Right lobe of liver (tissue), 4 donors: ENCODE results near the gene CDH16.

Experiments used
- POLR2A ChIP-seq: fragments of 450-650 bp; IDR thresholded peaks from one replicate; pipeline ENCODE4 v1.6.1; 2017; ENCODE audit warnings: antibody characterized with exemption, mild to moderate bottlenecking
- TF ChIP-seq, protein P1 (sequence below), 4 donors: fragments of 200-600 bp in 3 of 4; fragments of 450-650 bp in 1 of 4; IDR thresholded peaks; one replicate each; pipeline versions ENCODE4 v1.5.1 to v1.8.0; 2016 to 2022; ENCODE audit warnings: antibody characterized with exemption in 4 of 4, mild to moderate bottlenecking in 2 of 4
- donor health status: DM: no; HTN: no; CAD: no.
- donor health status: DM: no; HTN: no; CAD: no.
- donor health status: DM: no; HTN: yes; CAD: no.

- TF ChIP-seq, protein P1, sequence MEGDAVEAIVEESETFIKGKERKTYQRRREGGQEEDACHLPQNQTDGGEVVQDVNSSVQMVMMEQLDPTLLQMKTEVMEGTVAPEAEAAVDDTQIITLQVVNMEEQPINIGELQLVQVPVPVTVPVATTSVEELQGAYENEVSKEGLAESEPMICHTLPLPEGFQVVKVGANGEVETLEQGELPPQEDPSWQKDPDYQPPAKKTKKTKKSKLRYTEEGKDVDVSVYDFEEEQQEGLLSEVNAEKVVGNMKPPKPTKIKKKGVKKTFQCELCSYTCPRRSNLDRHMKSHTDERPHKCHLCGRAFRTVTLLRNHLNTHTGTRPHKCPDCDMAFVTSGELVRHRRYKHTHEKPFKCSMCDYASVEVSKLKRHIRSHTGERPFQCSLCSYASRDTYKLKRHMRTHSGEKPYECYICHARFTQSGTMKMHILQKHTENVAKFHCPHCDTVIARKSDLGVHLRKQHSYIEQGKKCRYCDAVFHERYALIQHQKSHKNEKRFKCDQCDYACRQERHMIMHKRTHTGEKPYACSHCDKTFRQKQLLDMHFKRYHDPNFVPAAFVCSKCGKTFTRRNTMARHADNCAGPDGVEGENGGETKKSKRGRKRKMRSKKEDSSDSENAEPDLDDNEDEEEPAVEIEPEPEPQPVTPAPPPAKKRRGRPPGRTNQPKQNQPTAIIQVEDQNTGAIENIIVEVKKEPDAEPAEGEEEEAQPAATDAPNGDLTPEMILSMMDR (IDR thresholded peaks at IDR 0.05): no peak
- TF ChIP-seq POLR2A: no peak
Measured at GRCh38 chr16:66945939-66946338, 27.3 kb upstream of the CDH16 start.
